Small intestine (tissue), 7 donors: ENCODE results near the gene NME9. TPM values are rescaled to one million over a fixed set of nuclear protein-coding genes. Genes with fewer than 3 reads are reported as not detected.

Experiments used
- DNase-seq, 2 donors: peaks; one replicate each; pipeline versions ENCODE4 v3.0.0 to v3.0.0-alpha.2; 2013
- FAIRE-seq: peaks from 2 replicates; lab custom pipeline; 2012; peaks lifted over from hg19 to GRCh38; lab: Jason Lieb, UNC
- H3K27ac ChIP-seq, 3 donors: one replicate each; pipeline ENCODE4 v1.5.1; 2013; ENCODE audit warnings: low read length in 2 of 3, mild to moderate bottlenecking in 2 of 3, control low read depth in 1 of 3, inconsistent platforms in 1 of 3, low read depth in 1 of 3, moderate library complexity in 1 of 3
- H3K27me3 ChIP-seq, 3 donors: one replicate each; pipeline ENCODE4 v1.6.1; 2013; ENCODE audit warnings: low read length in 3 of 3, inconsistent platforms in 1 of 3; ENCODE audit not compliant: control insufficient read depth in 3 of 3, insufficient read depth in 3 of 3
- H3K36me3 ChIP-seq, 3 donors: one replicate each; pipeline ENCODE4 v1.6.1; 2013; ENCODE audit warnings: low read length in 3 of 3, inconsistent platforms in 1 of 3, low read depth in 1 of 3, mild to moderate bottlenecking in 1 of 3, moderate library complexity in 1 of 3; ENCODE audit not compliant: control insufficient read depth in 3 of 3, insufficient read depth in 2 of 3
- H3K4me1 ChIP-seq, 3 donors: one replicate each; pipeline ENCODE4 v1.6.1; 2013; ENCODE audit warnings: low read length in 2 of 3, inconsistent platforms in 1 of 3, low read depth in 1 of 3, mild to moderate bottlenecking in 1 of 3, moderate library complexity in 1 of 3; ENCODE audit not compliant: control insufficient read depth in 3 of 3, insufficient read depth in 2 of 3
- H3K4me3 ChIP-seq, 3 donors: one replicate each; pipeline ENCODE4 v1.5.1; 2013; ENCODE audit warnings: low read length in 3 of 3, control low read depth in 1 of 3, inconsistent platforms in 1 of 3, low read depth in 1 of 3, mild to moderate bottlenecking in 1 of 3, moderate library complexity in 1 of 3
- H3K9me3 ChIP-seq, 2 donors: one replicate each; pipeline ENCODE4 v1.6.1; 2013; ENCODE audit warnings: low read depth in 1 of 2, low read length in 1 of 2; ENCODE audit not compliant: control insufficient read depth in 2 of 2, insufficient read depth in 1 of 2
- WGBS, 3 donors: extraction: QIAGEN DNeasy Blood & Tissue Kit; methylation state at CpG; one replicate each; pipeline ENCODE4 v1.1.7; 2013; 5-methylcytosine and 5-hydroxymethylcytosine counted together
- polyA plus RNA-seq, 4 donors: library from polyadenylated mRNA; stranded (reverse) in 3 of 4; unstranded in 1 of 4; fragments of 200-250 nt in 3 of 4; fragments of 120-200 nt in 1 of 4; gene quantifications; one replicate each; pipeline versions ENCODE4 v1.2.1 to v1.2.3, GENCODE V29; 2013
- donor health status: healthy with polysubstance abuse.
- donor health status: control.
- donor health status: control.
- donor health status: Bipolar disorder and iron deficiency.
- donor health status: healthy.

Gene NME9
- polyA plus RNA-seq, 4 donors, result 0.13 to 0.84 TPM; not detected in 2

- H3K4me1 ChIP-seq, result no peaks in the 10 kb centered on the region
- FAIRE-seq, result no peak
- H3K4me3 ChIP-seq, result no peak overlapping the region
- H3K36me3 ChIP-seq, result peaks cover 5 to 37% (median 11%) of the 10 kb centered on the region in 3 donors
- WGBS, 3 donors, result 90 to 100% (median 95%) methylated on average over 1 of the region's 1 CpG
- H3K27ac ChIP-seq, result no peak overlapping the region
- H3K27me3 ChIP-seq, result no peaks in the 10 kb centered on the region
- no peak for DNase-seq
- no peaks in the 10 kb centered on the region for H3K9me3 ChIP-seq
Measured at GRCh38 chr3:138297876-138298275, 31.8 kb downstream of the NME9 start.

GRCh38 chr3:138297059-138297607, 32.5 kb downstream of the NME9 start:
- no peak for DNase-seq
- H3K27ac ChIP-seq, result no peak overlapping the region

GRCh38 chr3:138296639-138297038, 33.0 kb downstream of the NME9 start:
- 80 to 90% (median 86%) methylated on average over 1 of the region's 1 CpG for WGBS, 3 donors
- Histone ChIP-seq H3K4me3 (no peak overlapping the region), H3K9me3 (no peaks in the 10 kb centered on the region), H3K27ac (no peak overlapping the region), H3K4me1 (no peaks in the 10 kb centered on the region), H3K27me3 (no peaks in the 10 kb centered on the region), H3K36me3 (peaks cover 5 to 40% (median 11%) of the 10 kb centered on the region in 3 donors)
- no peak for DNase-seq
- FAIRE-seq, result no peak

More at GRCh38 chr3:138297059-138297607, 32.5 kb downstream of the NME9 start:
- FAIRE-seq, result no peak
- Histone ChIP-seq H3K36me3 (peaks cover 5 to 40% (median 11%) of the 10 kb centered on the region in 3 donors), H3K9me3 (no peaks in the 10 kb centered on the region), H3K27me3 (no peaks in the 10 kb centered on the region), H3K4me3 (no peak overlapping the region), H3K4me1 (no peaks in the 10 kb centered on the region)
- WGBS, 3 donors, result 83 to 91% (median 87%) methylated on average over 5 of the region's 5 CpGs

DNA sequence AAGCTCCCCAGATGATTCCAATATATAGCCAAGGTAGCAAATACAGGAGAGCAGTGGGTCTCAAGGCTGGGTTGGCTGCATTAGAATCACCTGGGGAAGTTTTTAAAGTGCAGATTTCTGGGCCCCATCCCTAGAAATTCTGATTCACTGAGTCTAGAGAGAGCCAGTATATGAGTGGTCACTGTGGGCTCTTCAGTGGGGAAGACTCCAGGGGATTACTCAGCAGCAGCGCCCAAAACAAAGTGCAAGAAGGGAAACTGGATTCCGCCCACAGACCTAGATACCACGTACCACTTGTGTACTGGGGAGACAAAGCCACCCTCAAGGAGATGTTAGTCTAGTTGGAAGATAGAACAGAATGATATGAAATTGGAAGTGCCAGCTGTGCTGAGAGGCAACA, 40.0 kb downstream of the NME9 start:
- DNase-seq (no peak), FAIRE-seq (no peak)
- Histone ChIP-seq H3K27ac (no peak overlapping the region), H3K4me1 (no peaks in the 10 kb centered on the region), H3K4me3 (no peak overlapping the region), H3K9me3 (no peaks in the 10 kb centered on the region), H3K36me3 (peaks cover 9 to 27% (median 16%) of the 10 kb centered on the region in 3 donors), H3K27me3 (no peaks in the 10 kb centered on the region)
- 92 to 99% (median 94%) methylated on average over 3 of the region's 3 CpGs for WGBS, 3 donors

- FAIRE-seq, result no peak
- WGBS, 3 donors, result 81 to 87% (median 86%) methylated on average over 2 of the region's 2 CpGs
- Histone ChIP-seq H3K27ac (no peak overlapping the region), H3K4me3 (no peak overlapping the region), H3K4me1 (no peaks in the 10 kb centered on the region), H3K36me3 (peaks cover 6 to 28% (median 16%) of the 10 kb centered on the region in 3 donors), H3K9me3 (no peaks in the 10 kb centered on the region), H3K27me3 (no peaks in the 10 kb centered on the region)
- DNase-seq, result no peak
Measured at GRCh38 chr3:138289260-138289659, 40.4 kb downstream of the NME9 start.

GRCh38 chr3:138284957-138285477, 44.6 kb downstream of the NME9 start:
- Histone ChIP-seq H3K27ac (no peak overlapping the region), H3K4me1 (no peaks in the 10 kb centered on the region), H3K4me3 (no peak overlapping the region), H3K27me3 (no peaks in the 10 kb centered on the region), H3K9me3 (no peaks in the 10 kb centered on the region), H3K36me3 (peaks cover 5 to 20% (median 8%) of the 10 kb centered on the region in 3 donors)
- no peak for DNase-seq
- no peak for FAIRE-seq
- WGBS, 3 donors, result 92 to 98% (median 96%) methylated on average over 2 of the region's 2 CpGs

GRCh38 chr3:138284079-138284478, 45.6 kb downstream of the NME9 start:
- Histone ChIP-seq H3K4me3 (no peak overlapping the region), H3K9me3 (no peaks in the 10 kb centered on the region), H3K27me3 (no peaks in the 10 kb centered on the region), H3K27ac (no peak overlapping the region), H3K36me3 (peaks cover 2 to 11% (median 7%) of the 10 kb centered on the region in 3 donors), H3K4me1 (no peaks in the 10 kb centered on the region)
- WGBS, 3 donors, result 96 to 100% (median 97%) methylated on average over 1 of the region's 1 CpG
- FAIRE-seq (no peak), DNase-seq (no peak)

DNA sequence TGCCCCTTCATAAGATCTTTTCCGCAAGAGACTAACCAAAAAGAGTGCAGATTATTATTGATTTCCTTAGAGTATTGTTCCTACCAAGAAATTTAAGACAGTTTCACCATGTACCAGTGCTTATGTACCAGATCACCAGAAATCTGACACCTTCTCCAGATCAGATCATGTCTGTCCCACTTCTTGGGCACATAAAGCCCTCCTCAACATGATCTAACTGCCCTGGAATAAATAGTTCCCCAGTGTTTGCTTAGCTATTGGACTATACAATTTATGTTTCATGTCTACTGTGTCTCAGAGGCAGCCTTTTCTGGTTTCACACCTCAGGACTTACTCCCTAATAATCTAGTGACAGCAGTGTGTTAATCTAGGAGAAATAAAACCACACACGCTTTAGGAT, 46.8 kb downstream of the NME9 start:
- Histone ChIP-seq H3K4me3 (no peak overlapping the region), H3K27ac (no peak overlapping the region), H3K4me1 (no peaks in the 10 kb centered on the region), H3K36me3 (peaks cover 2 to 9% (median 7%) of the 10 kb centered on the region in 3 donors), H3K9me3 (no peaks in the 10 kb centered on the region), H3K27me3 (no peaks in the 10 kb centered on the region)
- FAIRE-seq, result no peak
- no peak for DNase-seq
- WGBS, 3 donors, result 95 to 98% (median 96%) methylated on average over 2 of the region's 2 CpGs
